Measurements from ENCODE around the gene NR2C2.

GRCh38 chr3:15086263-15086662 lies 138.9 kb downstream of the NR2C2 start:
- TF ChIP-seq TAF1 (IDR thresholded peaks at IDR 0.05; ENCODE audit: borderline replicate concordance, insufficient read depth, low read length) (no peak), POLR2AphosphoS5 (IDR thresholded peaks at IDR 0.05; ENCODE audit: low read depth, low read length) (no peak), REST (IDR thresholded peaks at IDR 0.05; ENCODE audit: insufficient read depth in 1 of 2, low read depth in 2 of 2, low read length in 2 of 2) (no peak), SIN3A (IDR thresholded peaks at IDR 0.05; ENCODE audit: borderline replicate concordance, insufficient read depth, low read length) (no peak)
